Thymus (tissue), 11 donors: Measurements from ENCODE around the gene ID2. TPM values are rescaled to one million over a fixed set of nuclear protein-coding genes. Genes with fewer than 3 reads are reported as not detected.

Source experiments
- DNase-seq, 9 donors: peaks; one replicate each; pipeline ENCODE4 v3.0.0-alpha.2; 2013; ENCODE audit warnings: low spot score in 9 of 9, low read depth in 6 of 9, missing footprints in 1 of 9
- H3K27ac ChIP-seq, 2 donors: one replicate each; pipeline ENCODE4 v1.5.1; 2013; ENCODE audit warnings: control low read depth in 1 of 2, low read depth in 1 of 2, low read length in 1 of 2, mild to moderate bottlenecking in 1 of 2, moderate library complexity in 1 of 2
- H3K27me3 ChIP-seq, 2 donors: one replicate each; pipeline ENCODE4 v1.5.1; 2013; ENCODE audit warnings: low read length in 1 of 2; ENCODE audit not compliant: control insufficient read depth in 2 of 2, insufficient read depth in 1 of 2
- H3K36me3 ChIP-seq, 2 donors: one replicate each; pipeline ENCODE4 v1.5.1; 2013; ENCODE audit warnings: low read length in 1 of 2, mild to moderate bottlenecking in 1 of 2, moderate library complexity in 1 of 2; ENCODE audit not compliant: control insufficient read depth in 2 of 2, insufficient read depth in 2 of 2
- H3K4me1 ChIP-seq, 2 donors: one replicate each; pipeline ENCODE4 v1.5.1; 2013; ENCODE audit warnings: low read length in 2 of 2; ENCODE audit not compliant: control insufficient read depth in 2 of 2, insufficient read depth in 2 of 2
- H3K4me3 ChIP-seq, 2 donors: one replicate each; pipeline ENCODE4 v1.5.1; 2013; ENCODE audit warnings: low read length in 2 of 2, control low read depth in 1 of 2, mild to moderate bottlenecking in 1 of 2
- H3K9me3 ChIP-seq, 2 donors: one replicate each; pipeline ENCODE4 v1.5.1; 2013; ENCODE audit warnings: low read length in 1 of 2, mild to moderate bottlenecking in 1 of 2; ENCODE audit not compliant: control insufficient read depth in 2 of 2, insufficient read depth in 1 of 2
- WGBS: extraction: QIAGEN DNeasy Blood & Tissue Kit; methylation state at CpG from one replicate; pipeline ENCODE4 v1.1.7; 2013; 5-methylcytosine and 5-hydroxymethylcytosine counted together
- polyA plus RNA-seq: library from polyadenylated mRNA; stranded (reverse); fragments of 200-250 nt; gene quantifications from one replicate; pipeline ENCODE4 v1.2.3, GENCODE V29; 2013
- total RNA-seq: library from RNA; stranded (reverse); fragments of 120-200 nt; gene quantifications from one replicate; pipeline ENCODE4 v1.2.4, GENCODE V29; 2013
- donor health status: healthy.

ID2 gene
- total and polyA plus RNA-seq, 2 donors: 108 to 319 TPM

GRCh38 chr2:8659735-8660492 is 21.9 kb upstream of the ID2 start:
- DNase-seq: no peak
- peaks cover 17 to 43% of the 10 kb centered on the region in 2 donors for H3K4me1 ChIP-seq
- no peaks in the 10 kb centered on the region for H3K9me3 ChIP-seq
- H3K4me3 ChIP-seq: no peak overlapping the region
- no peaks in the 10 kb centered on the region for H3K36me3 ChIP-seq
- 95% methylated on average over 18 of the region's 18 CpGs for WGBS
- H3K27me3 ChIP-seq: no peaks in the 10 kb centered on the region
- H3K27ac ChIP-seq: no peak overlapping the region

GRCh38 chr2:8661235-8661634 is 20.6 kb upstream of the ID2 start:
- Histone ChIP-seq H3K4me1 (peaks cover 23 to 52% of the 10 kb centered on the region in 2 donors), H3K27me3 (no peaks in the 10 kb centered on the region), H3K4me3 (no peak overlapping the region), H3K9me3 (no peaks in the 10 kb centered on the region), H3K36me3 (no peaks in the 10 kb centered on the region), H3K27ac (no peak overlapping the region)
- 98% methylated on average over 6 of the region's 6 CpGs for WGBS
- no peak for DNase-seq

- Histone ChIP-seq H3K27me3 (no peaks in the 10 kb centered on the region), H3K36me3 (no peaks in the 10 kb centered on the region), H3K9me3 (no peaks in the 10 kb centered on the region), H3K4me3 (no peak overlapping the region), H3K27ac (no peak overlapping the region), H3K4me1 (peaks cover 23 to 50% of the 10 kb centered on the region in 2 donors)
- DNase-seq: no peak
- 90% methylated on average over 7 of the region's 7 CpGs for WGBS
Measured at GRCh38 chr2:8661736-8662135, 20.1 kb upstream of the ID2 start.

- H3K27me3 ChIP-seq: no peaks in the 10 kb centered on the region
- 89% methylated on average over 10 of the region's 10 CpGs for WGBS
- H3K4me1 ChIP-seq: peaks cover 21 to 45% of the 10 kb centered on the region in 2 donors
- no peaks in the 10 kb centered on the region for H3K36me3 ChIP-seq
- no peak overlapping the region for H3K4me3 ChIP-seq
- H3K27ac ChIP-seq: no peak overlapping the region
- DNase-seq: no peak
- H3K9me3 ChIP-seq: no peaks in the 10 kb centered on the region
Measured at GRCh38 chr2:8662239-8662879, 19.5 kb upstream of the ID2 start.

- Histone ChIP-seq H3K4me1 (peaks cover 18 to 39% of the 10 kb centered on the region in 2 donors), H3K9me3 (no peaks in the 10 kb centered on the region), H3K27me3 (peaks cover 0 to under 1% of the 10 kb centered on the region in 2 donors), H3K4me3 (no peak overlapping the region), H3K27ac (peak overlapping the region in 1 of 2 donors; percentile 72), H3K36me3 (no peaks in the 10 kb centered on the region)
- WGBS: 28% methylated on average over 13 of the region's 13 CpGs
- peak in 4 of 9 donors; percentile 54 to 82 (median 64) for DNase-seq
Measured at GRCh38 chr2:8663997-8664396, 17.9 kb upstream of the ID2 start.

- Histone ChIP-seq H3K27ac (no peak overlapping the region), H3K4me1 (peaks cover 18 to 39% of the 10 kb centered on the region in 2 donors), H3K27me3 (peaks cover 0 to 15% of the 10 kb centered on the region in 2 donors), H3K4me3 (no peak overlapping the region), H3K9me3 (no peaks in the 10 kb centered on the region), H3K36me3 (no peaks in the 10 kb centered on the region)
- no peak for DNase-seq
- WGBS: 99% methylated on average over 5 of the region's 5 CpGs
Measured at GRCh38 chr2:8666581-8666980, 15.3 kb upstream of the ID2 start.

GRCh38 chr2:8667896-8668512 is 13.9 kb upstream of the ID2 start:
- 93% methylated on average over 6 of the region's 6 CpGs for WGBS
- no peak overlapping the region for H3K27ac ChIP-seq
- peaks cover 18 to 28% of the 10 kb centered on the region in 2 donors for H3K4me1 ChIP-seq
- H3K9me3 ChIP-seq: peaks cover 0 to 2% of the 10 kb centered on the region in 2 donors
- no peak for DNase-seq
- H3K4me3 ChIP-seq: no peak overlapping the region
- no peaks in the 10 kb centered on the region for H3K36me3 ChIP-seq
- H3K27me3 ChIP-seq: peaks cover 0 to 17% of the 10 kb centered on the region in 2 donors

- Histone ChIP-seq H3K36me3 (no peaks in the 10 kb centered on the region), H3K4me3 (no peak overlapping the region), H3K27me3 (peaks cover 0 to 28% of the 10 kb centered on the region in 2 donors), H3K27ac (no peak overlapping the region), H3K9me3 (peaks cover 2 to 9% of the 10 kb centered on the region in 2 donors), H3K4me1 (peaks cover 12 to 15% of the 10 kb centered on the region in 2 donors)
- no peak for DNase-seq
- 94% methylated on average over 3 of the region's 3 CpGs for WGBS
Measured at GRCh38 chr2:8669157-8669817, 12.6 kb upstream of the ID2 start.
